ENCODE data around the gene LRCH2.

- TF ChIP-seq CTCF (IDR thresholded peaks at IDR 0.05; ENCODE audit: low read depth, low read length): no peak
- no peak for TF ChIP-seq EZH2phosphoT487 (IDR thresholded peaks at IDR 0.05; ENCODE audit: low read depth)
Observed at GRCh38 chrX:115192244-115192700, 41.6 kb downstream of the LRCH2 start.
